EL (cell line): ENCODE results near the gene CC2D2B.
A peak's percentile ranks its signal among the peaks of the same experiment; 100 is the strongest.
"Not testable (repeated sequence)": the region's sequence is repeated elsewhere in the genome, so short reads cannot be mapped to it uniquely, and the experiment has no call there.

ENCODE experiments used
- DNase-seq: peaks from one replicate; pipeline ENCODE4 v3.0.0-alpha.2; 2016

The CC2D2B gene, protein sequence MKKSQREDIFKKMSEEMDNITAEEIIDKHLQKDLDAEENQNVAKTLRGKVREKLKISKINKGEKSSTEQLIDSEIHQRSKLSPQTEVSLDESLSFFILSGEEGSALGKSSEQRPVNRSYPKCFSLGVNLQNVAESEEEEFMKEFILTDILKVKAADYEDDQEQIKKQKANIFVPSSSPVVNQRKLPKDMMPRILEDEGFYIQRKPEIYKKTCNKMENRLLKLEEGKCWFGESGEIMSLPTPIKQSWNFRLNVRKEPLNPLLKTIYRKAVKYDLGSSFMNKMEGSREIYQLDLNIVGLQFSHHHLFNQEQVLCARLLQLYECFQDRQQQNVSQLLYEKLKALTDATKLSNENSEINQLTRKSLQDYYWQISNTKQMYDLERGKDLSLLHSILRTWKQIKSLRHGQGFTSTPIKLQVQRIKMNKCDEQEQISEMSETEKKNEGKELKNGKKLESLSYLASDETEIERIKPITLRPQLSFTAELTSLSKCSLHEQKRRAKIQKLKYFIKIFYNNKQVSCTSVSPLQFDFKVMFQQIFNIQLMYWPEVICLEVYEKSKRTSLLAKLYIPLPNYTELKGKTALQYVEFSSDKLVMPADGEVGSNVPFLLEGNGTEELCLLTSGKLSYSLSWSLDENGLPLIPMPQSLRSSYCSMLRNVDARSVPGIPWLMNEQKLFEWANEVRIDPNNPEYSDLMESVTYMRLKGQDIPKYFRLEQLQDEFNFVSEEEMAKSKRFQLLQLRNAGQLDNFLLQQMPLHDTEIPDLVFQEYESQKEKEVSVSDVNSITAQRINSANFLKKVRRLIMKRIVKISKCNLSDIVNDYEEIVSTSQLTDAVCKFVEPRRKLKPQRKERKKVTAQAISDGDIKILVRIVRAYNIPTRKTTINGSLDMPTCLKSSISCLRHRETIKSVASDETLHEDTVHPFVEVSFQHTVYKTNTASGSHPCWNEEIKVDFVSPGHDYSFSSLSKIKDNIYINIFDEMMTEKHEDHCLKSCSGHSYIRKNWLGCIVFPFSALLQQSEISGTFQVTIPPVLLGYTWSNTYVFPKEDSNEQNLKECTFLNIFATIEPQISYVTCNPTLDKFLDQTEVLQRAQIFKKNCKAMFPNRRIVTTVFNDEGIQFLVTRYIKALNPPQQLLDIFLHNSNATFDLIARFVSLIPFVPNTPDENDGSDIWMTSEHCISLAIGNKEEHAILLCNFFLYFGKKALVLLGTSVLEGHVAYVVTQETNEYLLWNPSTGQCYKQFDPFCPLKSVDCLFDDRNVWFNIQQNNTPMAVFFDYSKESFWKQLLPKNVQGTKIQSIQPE (N-terminal part only)

DNA sequence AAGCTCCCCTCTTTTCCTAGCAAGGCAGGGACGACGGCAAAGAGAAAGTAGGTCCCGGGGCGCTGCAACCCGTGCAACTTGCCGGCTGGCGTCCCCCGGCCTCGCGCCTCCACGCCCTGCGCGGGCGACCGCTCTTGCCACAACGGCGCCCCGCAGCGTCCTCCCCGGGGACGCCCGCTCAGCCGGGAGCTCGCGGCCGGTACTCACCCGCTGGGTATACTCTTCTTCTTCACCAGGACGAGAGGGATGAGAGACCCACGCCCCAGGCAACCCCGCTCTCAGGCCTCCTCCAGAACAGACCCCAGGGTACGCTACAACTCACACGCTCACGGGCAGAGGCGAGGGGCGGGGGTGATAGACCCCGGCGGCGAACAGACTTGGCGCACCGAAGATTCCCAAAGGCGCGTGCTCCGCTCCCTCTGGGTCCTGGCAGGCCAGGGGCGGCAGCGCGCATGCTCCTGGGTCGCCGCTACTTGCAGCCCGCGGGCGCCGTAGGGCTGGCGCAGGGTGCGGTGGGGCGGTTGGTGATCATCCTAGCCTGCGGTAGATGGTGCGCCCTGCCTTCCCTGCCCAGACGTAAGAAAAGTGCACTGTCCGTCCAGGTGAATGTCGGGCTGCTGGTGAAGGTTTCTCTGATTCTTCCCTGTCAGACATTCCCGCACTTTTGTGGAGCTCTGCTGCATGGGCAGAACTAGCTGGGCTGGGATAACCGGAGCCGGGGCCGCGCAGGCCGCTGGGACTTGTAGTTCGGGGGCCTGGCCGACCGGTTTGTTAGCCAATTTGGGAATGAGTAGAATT lies at the start of gene CC2D2B:
TSS of gene CC2D2B (plus strand) at position 520 of the 798 bp plus-strand sequence. CDS start 3,349 bp downstream, outside the sequence.
- DNase-seq: peak; percentile 82

DNA sequence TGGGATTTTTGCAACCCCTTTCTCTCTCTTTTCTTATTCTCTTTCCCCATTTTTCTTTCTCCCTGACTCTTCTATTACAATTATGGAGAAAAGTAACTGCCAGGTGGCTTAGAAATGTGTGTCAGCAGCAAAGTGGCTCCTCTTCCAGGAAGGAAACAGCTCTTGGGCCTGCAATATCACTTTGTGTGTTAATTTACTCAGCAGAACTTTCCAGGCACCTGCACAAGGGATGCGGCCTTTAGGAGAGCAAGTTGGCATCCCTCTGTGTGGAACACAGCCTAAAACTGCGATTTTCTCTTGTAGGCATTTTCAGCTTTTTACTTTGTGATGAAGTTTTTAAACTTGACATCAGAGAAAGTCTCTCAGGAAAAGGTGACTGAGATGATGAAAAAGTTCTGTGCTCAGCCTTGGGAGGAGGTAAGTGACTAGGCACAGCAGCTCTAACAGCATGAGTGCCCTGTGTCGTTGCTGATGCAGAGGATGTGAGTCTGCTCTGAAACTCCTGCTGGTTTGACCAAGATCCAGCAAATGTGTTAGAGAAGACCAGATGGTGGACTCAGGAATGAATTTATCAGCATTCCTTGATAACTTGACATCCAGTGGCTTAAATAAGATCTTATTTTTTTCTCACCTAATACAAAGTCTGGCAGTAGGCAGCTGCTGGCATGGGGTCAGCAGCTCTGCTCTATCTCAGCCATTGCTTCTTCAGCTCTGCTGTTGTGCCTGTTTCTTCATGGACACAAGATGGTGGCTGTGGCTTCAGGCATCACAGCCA lies 47.4 kb upstream of the CC2D2B start:
- DNase-seq: no peak

DNA sequence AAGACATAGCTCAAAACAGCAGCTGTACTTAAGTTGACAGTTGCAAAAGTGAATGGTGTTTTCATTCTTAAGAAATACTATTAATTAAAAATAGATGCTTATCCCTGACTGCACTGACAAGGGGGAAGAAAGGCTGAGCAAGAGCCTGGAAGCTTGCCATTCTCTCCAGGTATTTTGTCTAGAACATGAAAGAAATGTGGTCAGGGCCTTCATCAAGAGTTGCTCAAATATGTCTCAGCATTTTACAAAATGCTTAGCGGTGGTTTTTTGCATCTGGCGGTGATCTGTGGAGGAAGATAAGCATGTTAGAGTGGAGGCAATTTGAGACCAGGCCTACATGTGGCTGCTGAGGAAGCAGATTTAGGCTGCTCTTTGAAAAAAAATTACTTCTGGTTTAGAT lies 46.4 kb upstream of the CC2D2B start:
- no peak for DNase-seq

DNA sequence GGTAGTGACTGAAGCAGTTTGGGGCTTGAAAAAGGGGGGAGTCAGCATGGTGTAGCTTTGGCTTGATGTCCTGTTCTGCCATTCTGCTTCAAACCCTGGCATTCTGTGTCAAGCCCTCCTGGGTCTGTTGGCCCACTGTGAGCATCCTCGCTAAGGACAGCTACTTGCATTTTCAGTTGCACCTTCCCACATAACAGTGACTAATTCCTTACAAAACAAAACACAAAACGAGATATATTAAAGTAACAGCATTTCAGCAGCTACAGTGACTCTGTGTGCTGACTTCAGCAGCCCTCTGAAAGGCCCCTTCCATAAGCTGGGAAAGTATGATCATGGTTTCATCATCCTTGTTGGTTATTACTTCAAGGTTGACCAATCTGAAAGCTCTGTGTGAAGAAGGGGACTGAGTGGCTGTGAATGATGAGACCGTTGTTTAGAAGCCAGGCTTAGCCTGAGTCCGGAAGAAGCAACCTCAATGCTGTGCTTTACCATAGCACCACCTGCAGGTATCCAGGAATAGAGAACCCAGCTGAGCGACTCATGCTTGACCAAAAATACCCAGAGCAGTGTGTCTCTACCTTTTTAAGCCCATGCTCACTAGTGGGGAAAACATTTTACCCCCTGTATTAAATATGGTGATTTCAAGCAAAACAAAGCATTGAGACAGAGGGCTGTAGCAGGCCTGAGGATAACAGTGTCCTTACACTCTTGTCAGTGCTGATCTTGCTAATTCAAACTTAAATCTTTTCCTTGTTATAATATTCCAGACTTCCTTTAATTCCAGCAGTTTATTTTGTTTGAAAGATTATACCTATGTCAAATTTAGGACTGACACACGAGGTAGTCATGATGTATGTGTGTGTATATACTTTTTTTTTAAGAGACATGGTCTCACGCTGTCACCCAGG lies 42.6 kb upstream of the CC2D2B start:
- peak; percentile 71 for DNase-seq

DNA sequence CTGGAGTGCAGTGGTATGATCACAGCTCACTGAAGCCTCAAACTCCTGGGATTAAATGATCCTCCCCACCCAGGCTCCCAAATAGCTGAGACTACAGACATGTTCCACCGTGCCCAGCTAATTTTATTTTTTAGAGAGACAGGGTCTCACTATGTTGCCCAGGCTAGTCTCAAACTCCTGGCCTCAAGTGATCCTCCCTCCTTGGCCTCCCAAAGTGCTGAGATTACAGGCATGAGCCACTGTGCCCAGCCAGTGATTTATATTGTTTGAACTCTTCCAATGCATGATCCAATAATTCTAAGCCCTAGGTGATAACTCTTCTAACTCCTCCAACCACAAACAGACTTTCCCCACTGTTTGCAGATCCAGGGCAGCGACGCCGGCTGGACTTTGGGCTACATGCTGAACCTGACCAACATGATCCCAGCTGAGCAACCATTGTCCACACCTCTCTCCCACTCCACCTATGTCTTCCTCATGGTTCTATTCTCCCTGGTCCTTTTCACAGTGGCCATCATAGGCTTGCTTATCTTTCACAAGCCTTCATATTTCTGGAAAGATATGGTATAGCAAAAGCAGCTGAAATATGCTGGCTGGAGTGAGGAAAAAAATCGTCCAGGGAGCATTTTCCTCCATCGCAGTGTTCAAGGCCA lies 41.8 kb upstream of the CC2D2B start:
- DNase-seq: no peak

DNA sequence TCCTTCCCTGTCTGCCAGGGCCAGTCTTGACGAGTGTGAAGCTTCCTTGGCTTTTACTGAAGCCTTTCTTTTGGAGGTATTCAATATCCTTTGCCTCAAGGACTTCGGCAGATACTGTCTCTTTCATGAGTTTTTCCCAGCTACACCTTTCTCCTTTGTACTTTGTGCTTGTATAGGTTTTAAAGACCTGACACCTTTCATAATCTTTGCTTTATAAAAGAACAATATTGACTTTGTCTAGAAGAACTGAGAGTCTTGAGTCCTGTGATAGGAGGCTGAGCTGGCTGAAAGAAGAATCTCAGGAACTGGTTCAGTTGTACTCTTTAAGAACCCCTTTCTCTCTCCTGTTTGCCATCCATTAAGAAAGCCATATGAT lies 41.3 kb upstream of the CC2D2B start:
- DNase-seq: no peak

DNA sequence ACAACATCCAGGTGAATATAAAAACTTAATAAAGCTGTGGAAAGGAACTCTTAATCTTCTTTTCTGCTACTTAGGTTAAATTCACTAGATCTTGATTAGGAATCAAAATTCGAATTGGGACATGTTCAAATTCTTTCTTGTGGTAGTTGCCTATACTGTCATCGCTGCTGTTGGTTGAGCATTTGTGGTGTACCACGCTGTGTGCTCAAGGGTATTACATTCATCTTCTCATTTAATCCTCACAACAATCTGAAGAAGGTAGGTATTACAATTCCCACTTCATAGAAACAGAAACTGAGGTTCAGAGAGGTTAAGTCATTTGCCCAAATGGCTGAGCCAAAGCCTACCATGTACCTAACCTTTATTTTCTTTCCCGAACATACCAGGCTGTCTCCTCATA lies 39.9 kb upstream of the CC2D2B start:
- DNase-seq: no peak

DNA sequence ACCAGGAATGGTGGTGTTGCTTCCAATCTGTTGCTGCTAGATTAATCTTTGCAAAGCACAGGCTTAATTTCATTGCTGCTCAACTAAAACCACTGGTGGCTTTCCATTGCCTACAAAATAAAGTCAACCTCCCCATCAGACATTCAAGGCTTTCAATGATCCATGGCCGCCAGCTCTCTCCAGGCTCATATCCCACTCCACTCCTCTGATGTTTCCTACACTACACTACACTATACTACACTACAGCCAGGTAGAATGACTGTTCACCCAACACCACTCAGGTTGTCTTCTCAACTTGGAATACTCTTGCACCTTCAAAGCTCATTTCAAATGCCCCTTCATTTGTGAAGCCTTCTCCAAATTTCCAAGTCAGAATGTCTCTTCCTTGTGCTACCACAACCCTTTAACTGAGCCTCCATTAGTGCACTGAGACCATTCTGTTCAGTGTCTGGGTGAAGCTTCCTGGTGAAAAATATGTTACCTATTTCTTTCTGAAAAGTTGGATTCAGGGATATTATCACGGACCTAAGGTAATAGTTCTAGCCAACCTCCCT lies 35.5 kb upstream of the CC2D2B start:
- DNase-seq: no peak

DNA sequence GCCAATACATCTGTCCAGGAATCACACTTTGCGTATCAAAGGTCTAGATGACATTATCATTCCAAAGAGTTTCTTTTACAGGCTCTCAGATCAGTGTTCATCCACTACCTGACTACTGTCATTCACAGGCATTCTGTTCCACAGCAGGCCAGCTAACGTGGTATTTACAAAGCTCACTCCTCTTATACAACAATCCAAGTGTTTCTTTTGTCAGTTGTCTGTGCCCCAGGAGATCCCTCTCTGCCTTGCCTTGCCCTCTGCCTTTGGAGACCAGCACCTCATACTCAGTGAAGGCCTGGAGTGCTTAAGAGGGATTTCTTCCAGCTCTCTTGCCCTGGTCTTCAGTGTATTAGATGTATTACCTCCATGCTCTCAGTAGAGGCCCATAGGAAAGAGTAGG lies 34.6 kb upstream of the CC2D2B start:
- DNase-seq: no peak

DNA sequence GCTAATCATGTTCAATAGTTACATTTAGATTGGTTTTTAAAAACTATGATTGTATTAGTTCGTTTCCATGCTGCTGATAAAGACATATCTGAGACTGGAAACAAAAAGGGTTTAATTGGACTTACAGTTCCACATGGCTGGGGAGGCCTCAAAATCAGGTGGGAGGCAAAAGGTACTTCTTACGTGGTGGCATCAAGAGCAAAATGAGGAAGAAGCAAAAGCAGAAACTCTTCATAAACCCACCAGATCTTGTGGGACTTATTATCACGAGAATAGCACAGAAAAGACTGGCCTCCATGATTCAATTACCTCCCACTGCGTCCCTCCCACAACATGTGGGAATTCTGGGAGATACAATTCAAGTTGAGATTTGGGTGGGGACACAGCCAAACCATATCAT lies 34.1 kb upstream of the CC2D2B start:
- DNase-seq: no peak

DNA sequence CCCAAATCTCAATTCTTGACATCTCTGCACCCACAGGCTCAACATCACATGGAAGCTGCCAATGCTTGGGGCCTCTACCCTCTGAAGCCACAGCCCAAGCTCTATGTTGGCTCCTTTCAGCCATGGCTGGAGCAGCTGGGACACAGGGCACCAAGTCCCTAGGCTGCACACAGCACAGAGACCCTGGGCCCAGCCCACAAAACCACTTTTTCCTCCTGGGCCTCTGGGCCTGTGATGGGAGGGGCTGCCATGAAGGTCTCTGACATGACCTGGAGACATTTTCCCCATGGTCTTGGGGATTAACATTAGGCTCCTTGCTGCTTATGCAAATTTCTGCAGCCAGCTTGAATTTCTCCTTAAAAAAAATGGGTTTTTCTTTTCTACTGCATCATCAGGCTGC lies 33.0 kb upstream of the CC2D2B start:
- not testable (repeated sequence) for DNase-seq

DNA sequence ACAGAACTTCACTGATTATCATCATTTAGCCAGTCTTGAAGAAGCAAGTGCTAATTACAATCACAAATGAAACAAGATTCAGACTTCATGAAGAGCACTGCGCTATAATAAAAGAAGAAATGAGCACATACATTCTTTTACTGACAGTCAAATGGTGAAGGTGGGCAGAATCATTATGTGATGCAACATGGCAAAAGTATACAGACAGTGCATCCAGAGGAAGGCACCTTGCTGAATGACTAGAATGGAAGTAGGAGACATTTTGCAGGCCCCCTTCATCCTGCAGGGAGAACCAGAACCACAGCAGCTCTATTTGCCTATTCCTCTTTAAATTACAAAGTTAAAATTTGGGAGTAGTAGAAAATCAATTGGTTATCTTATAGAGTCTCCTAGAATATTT lies 31.0 kb upstream of the CC2D2B start:
- DNase-seq: no peak

DNA sequence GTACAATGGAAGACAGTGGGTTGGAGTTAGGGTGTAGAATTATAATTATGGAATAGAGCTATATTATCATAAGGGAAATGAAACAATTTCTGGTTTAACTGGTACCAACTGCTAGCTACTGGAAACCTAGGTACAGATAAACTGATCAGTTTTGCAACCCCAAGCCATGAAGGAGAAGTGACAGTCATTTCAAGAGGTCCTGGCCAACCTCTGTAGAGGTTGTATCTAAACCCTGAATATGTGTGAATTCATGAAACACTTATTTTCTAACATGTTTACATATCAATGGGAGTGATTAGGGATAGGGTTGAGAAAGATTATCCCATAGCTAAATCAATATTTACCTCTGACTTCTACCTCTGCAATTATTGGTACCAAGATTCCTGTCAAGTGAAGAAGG lies 29.9 kb upstream of the CC2D2B start:
- DNase-seq: no peak

DNA sequence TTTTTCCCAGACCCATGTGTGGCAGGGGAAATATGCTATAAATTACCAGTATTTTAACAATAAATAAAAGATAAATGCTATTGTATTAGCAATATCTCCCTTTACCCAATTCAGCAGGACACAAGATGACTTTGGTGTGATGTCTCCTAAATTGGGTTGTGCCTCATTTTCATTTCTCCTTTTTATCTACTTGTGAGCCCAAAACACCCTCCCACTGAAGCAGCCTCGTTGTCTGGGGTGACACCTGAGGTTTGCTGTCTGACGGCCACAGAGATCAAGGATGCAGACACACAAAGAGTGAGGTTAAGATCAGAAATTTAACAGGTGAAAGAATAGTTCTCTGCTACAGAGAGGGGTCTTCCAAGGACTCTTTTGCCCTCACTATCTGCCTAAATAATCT lies 27.1 kb upstream of the CC2D2B start:
- no peak for DNase-seq

DNA sequence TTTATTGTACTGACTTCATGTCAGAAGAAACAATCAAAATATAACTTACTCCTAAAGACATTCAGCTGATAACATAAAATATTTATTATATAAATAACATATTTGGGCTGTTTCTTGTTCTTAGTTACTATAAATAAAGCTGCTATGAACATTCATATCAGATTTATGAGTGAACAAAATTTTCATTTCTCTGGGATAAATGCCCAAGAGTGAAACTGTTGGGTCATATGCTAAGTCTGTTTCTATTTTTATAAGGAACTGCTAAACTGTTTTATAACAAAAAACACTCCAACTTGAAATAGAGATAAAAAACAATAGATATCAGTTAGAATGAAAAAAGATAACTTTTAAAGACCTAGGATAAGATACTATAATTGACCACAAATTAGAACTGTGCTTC lies 26.5 kb upstream of the CC2D2B start:
- no peak for DNase-seq

DNA sequence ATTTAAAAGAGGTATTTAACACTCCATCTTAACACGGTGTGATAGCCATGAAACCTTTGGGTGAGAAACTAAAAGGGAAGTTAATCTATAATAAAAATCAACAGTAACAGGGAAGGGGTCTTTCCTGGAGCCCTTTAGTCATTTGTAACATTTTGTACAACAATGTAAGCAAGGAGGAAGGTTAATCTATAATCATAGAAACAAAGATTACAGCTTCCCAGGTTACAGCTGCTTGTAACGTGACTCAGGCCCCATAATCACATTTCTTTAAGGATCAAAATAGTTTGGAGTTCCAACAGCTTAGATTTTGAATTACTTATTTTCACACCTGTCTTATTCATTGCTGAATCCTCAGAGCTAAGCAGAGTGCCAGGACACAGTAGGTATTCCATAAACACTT lies 17.9 kb upstream of the CC2D2B start:
- DNase-seq: no peak

DNA sequence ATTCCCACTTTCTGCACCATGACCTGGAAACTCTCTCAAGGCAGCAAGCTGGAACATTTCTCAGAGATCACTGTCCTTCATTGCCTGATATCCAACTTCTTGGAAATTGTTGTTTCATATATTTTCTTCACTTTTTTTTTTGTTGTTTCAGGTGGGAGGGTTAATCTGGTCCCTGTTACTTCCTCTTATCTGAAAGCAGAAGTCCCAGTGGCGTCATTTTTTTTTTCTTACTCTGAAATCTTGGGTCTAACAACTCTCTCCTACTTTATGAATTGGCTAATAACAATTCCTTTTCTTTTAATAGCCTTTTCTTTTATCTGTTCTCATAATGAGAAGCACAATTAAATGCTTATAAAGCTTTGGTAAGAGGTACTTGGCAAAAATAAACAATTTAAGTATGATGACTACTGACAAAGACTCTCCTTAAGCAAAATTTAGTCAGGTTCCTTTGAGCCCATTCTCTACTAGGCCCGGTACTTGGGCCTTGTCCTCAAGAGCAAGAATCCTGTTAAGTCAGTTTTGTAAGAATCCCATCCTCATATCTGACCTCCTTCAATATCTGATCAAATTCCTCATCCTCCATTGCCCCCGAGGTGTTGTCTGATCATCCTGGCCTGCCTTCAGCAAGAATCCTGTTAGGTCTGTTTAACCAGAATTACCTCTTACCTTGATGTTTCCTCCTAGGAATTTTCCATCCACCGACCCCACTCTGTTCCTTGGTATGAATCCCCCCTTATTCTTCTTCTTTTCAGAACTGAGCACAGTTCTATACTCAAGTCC lies 11.5 kb upstream of the CC2D2B start:
- no peak for DNase-seq

DNA sequence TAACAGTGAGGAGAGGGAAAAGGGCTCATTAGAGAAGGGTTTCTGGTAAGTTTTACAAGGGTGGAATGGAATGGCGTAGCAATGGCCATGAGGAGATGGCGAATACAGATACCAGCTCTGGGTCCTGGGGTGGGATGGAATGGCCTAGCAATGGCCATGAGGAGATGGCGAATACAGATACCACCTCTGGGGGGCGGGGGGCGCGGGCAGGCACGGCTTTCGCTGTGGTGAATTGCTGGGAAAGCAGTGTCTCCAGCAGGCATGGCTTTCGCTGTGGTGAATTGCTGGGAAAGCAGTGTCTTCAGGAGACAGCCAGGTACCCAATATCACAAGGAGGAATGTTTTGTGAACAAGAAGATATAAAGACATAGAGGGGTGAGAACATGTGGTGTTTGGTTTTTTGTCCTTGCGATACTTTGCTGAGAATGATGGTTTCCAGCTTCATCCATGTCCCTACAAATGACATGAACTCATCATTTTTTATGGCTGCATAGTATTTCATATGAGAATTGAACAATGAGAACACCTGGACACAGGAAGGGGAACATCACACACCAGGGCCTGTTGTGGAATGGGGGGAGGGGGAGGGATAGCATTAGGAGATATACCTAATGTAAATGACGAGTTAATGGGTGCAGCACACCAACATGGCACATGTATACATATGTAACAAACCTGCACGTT lies 1.7 kb upstream of the CC2D2B start:
- not testable (repeated sequence) for DNase-seq
